Nucleus accumbens (tissue), 56 donors: ENCODE measurements around the gene LY9.

Experiments used
- DNase-seq, 56 donors: peaks; one replicate each; lab custom pipeline; 2025; lab: John Stamatoyannopoulos, UW

The LY9 gene

DNA sequence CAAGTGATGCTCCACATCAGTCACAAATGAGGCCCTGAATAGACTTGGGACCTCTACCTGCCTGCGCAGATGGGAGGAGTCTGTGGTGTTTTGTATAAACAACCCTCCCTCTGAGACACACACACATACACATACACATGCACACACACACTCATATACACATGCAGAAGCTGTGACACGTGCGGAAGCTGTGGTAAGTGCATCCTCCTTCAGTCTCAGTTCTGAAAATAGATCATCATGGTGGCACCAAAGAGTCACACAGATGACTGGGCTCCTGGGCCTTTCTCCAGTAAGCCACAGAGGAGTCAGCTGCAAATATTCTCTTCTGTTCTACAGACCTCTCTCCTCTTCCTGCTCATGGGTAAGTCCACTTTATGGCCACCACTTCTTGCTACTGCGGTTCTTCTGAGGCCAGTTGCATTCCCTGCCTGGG lies at the start of gene LY9:
Gene LY9, plus strand, starts transcription at position 224 of the 433 bp plus-strand sequence. Its CDS starts 14 bp downstream, at position 238.
- DNase-seq, result no peak

DNA sequence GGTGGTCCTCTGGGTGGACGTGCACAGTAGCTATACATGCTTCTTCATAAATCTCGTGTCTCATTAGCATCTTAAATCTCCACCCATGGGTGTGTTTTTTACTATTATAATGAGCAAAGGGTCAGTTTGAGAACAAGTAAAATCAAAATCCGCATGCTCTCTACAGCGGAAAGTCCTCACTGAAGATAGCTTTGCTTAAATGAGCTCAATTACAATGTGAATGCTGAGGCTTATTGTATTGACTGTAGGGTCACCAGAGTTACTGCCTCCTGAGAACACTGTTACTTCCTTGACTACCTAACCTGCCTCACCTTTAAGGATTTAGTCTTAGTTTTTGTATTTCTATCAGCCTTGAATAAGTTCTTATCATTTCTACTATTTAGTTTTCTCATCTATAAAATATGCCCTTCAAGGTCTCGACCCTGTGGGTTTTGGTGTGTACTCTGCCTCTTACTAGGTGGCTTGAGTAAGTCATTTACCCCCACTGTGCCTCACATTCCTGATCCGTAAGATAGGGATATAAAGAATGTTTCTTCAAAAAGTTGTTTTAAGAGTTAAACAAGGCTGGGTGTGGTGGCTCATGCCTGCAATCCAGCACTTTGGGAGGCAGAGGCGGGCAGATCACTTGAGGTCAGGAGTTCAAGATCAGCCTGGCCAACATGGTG lies 49.0 kb upstream of the LY9 start:
- no peak for DNase-seq

- no peak for DNase-seq
These were observed 48.3 kb upstream of the LY9 start for GRCh38 chr1:160747717-160748116.

- no peak for DNase-seq
These were observed 47.6 kb upstream of the LY9 start for GRCh38 chr1:160748181-160748877.

DNA sequence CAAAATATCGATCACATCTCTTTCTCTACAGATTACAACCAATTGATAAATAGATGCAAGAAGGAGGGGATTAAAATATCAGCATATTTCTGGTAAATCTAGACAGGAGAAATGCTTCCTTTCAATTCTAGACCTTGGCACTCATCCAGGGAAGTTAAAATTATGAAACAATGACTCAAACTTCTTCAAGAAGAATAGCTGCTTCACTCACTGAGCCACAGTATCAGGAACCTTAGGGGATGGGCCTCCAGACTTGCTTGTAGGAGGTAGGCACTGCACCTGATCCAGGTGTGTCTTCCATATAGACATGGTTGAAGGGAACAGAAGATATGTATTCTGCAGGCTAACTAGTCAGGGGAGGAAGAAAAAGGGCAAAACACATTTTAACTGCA lies 47.1 kb upstream of the LY9 start:
- no peak for DNase-seq

- no peak for DNase-seq
These were observed 45.4 kb upstream of the LY9 start for GRCh38 chr1:160750608-160751007.

- no peak for DNase-seq
These were observed 43.6 kb upstream of the LY9 start for GRCh38 chr1:160752406-160752805.

DNA sequence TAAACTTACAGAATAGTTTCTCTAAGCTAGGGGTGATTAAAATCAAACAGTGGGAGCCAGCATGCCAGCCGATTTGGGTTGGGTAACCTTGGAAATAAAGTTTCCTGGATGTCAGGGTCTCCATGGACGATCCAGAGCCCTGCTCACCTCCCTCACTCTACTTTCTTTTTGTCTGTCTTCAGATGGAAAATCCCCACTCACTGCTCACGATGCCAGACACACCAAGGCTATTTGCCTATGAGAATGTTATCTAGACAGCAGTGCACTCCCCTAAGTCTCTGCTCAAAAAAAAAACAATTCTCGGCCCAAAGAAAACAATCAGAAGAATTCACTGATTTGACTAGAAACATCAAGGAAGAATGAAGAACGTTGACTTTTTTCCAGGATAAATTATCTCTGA lies 43.0 kb upstream of the LY9 start:
- DNase-seq, result no peak

- no peak for DNase-seq
These were observed 42.4 kb upstream of the LY9 start for GRCh38 chr1:160753594-160753993.

- DNase-seq, result no peak
These were observed 40.5 kb upstream of the LY9 start for GRCh38 chr1:160755461-160755860.

DNA sequence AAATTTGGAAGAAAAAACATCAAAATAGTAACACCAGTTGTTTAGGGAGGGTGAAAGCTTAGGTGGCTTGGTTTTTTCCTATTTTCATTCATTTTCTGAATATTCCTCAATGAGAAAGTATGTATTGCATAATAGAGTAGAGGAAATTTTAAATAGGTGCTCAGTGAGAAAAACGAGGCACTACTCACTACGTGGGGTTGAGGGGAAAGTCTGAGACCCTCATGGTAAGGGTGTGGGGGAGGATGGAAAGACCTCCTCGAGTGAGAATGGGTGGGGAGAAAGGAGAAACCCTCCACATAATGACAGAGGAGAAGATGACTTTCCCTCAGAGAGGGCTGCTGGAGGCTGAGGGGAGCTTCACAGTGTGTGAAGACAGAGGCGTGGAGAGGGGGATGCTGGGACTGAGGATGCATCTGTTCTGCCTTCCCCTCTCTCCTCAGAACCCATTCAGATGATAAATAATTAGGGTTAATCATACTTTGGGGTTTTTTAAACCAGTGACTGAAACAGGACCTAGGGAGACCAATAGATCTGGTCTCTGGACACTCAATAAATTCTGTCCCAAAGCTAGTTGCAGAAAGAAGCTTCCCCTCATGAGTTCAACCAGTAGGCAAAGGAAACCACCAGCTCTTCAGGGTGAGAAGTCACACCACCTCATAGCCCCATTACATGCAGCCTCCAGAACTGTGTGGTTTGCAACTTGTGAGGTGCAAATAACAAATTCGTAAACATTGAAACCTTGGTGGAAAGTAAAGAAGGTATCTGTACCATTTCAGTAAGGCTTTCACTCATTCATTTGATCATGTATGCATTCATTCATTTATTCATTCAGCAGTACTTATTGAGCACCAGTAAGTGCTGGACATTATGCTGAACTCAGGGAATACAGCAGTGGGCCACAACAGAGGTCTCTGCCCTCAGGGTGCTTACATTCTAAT lies 39.8 kb upstream of the LY9 start:
- no peak for DNase-seq

DNA sequence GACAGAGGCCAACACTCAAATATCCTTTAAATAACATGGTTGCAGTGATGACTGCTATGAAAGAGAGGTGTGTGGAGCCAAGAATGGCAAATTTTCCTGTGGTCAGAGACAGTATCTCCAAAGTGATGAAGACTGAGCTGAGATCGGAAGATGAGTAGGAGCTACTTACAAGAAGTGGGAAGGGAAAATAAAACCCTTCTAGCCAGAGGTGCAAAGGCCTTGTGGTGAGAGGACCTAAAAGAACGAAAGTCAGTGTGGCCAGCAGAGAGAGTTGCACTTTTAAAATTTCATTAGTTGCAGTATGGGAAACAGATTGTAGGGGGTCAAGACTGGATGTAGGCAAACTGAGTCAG lies 39.1 kb upstream of the LY9 start:
- no peak for DNase-seq

- no peak for DNase-seq
These were observed 37.5 kb upstream of the LY9 start for GRCh38 chr1:160758521-160758920.

GRCh38 chr1:160759740-160760139 lies 36.2 kb upstream of the LY9 start:
- no peak for DNase-seq

DNA sequence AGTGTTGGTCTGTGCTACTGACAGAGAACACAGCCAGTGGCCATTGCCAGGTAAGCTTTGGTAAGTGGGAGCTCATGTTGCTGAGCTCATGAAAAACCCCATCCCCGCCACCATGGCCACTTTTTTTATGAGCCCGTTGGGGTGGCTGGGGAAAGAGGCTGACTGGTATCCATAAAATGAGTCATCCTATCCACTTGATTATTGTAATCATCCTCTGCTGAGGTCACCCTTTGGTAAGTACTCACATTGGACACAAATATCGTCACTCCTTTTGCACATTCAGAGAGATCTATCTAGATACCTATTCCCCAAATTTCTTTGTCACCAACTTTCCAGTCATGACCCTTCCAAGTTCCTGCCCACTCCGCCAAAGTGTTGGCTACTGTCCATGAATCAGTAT lies 34.9 kb upstream of the LY9 start:
- no peak for DNase-seq

DNA sequence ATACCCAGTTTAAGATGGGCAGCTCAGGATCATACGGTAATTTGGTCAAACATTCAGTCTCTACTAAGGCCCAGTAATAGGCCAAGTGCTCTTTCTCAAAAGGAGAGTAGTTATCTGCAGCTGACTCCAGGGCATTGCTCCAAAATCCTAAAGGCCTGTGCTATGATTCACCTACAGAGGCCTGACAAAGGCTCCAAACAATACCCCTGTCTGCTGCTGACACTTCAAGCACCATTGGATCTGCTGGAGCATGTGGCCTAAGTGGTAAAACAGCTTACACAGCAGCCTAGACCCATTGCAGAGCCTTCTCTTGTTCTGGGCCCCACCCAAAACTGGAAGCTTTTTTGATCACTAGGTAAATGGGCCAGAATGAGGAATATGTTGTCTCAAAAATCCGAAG lies 34.1 kb upstream of the LY9 start:
- no peak for DNase-seq

DNA sequence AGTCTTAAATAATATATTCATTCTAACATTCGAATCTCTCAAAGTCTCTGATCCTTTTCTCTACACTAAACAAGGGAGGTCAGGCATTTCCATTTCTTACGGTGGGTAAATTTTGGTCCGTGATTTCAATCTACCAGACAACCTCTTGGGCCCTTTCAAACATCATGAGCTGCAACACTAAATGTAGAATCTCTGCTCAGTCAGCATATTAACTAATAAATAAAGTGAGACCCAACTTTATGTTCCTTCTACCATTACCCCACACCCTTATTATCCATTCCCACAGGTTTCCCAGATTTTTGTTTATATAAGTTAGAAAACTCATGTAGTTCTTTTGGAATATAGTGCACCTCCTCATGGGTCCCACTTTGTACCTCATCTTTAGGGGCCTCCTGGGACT lies 32.0 kb upstream of the LY9 start:
- DNase-seq, result no peak

DNA sequence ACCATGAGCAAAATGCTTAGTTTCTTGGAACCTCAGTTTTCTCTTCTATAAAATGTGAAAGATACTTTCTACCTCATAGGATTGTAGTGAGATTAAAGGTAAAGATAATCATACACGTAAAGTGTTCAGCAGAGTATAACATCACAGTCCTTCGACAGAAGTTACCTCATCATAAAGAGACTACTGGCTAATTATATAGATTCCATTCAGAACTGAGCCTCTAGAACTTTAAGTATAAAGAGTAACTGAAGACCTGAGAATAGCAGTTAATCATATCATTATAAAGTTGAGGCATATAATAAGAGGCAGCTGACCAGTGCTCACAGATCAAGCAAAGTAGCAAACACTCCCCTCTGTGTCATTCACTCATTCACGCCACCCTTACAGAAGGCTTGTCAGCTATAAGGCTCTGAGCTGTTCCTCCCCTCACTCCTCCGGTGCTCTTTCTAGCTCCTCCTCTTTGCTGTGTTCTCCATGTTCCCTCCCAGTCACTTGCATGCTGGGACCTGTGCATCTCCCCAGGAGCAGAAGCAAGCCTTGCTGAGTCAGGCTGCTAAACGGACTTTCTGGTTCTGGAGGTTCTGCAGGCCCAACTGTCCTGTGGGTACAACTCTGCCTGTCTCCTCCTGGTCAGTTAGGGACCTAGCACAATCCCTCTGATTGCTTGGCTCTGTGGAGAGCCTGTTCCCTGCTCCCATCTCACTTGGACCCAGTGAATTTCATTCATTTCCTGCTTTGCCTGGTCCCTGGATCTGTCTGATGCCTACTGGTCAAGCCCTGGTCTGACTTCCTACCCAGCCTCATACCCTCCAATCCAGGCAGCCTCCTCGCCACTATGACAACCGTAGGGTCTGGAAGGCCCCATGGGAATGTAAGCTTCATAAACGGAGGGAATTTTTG lies 28.3 kb upstream of the LY9 start:
- DNase-seq, result no peak

DNA sequence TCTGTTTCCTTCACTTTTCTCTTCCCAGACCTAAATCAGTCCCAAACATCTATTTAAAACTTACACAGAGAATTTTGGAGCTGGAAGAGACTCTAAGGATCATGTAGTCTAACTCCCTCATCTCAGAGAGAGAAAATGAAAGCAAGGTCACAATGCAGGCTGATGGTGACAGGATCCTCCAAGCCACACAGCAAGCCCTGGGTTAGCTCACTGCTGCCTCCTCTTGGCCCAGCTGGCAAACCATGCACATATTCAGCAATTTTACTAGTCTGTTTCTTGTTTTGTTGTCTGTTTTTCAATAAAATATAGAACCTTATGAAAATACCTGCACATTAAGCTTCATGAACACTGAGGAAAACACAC lies 27.7 kb upstream of the LY9 start:
- peak in 1 of 56 donors; percentile 8 for DNase-seq

DNA sequence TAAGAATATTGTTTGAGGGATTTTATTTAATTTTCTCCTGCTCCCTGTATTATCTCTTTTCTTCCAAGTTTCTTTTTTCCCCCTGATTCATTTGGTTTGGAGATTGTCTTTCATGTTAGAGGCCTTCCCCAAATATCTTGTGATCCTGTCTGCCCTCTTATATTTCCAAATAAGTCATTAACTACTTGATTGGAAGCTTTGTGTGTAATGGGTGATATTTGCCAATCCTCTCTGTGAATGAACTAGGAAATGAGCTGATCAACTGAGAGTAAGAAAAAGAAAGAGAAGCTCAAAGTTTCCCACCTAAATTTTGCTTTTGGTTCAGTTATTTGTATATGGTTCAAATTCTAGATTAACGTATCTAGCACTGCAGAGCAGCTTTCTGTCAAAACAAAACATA lies 23.6 kb upstream of the LY9 start:
- DNase-seq, result no peak
